PC-3 (cell line): ENCODE measurements around the gene PLA2G15.

ENCODE experiments used
- EZH2 ChIP-seq: fragments of 300-600 bp; sonication (generic); IDR thresholded peaks from one replicate; pipeline ENCODE4 v1.6.1; 2017; ENCODE audit warnings: antibody characterized with exemption, mild to moderate bottlenecking, low read length; ENCODE audit not compliant: unreplicated experiment
- EZH2phosphoT487 ChIP-seq: fragments of 300-600 bp; sonication (generic); IDR thresholded peaks from 2 replicates; pipeline ENCODE4 v1.6.1; 2018; ENCODE audit warnings: mild to moderate bottlenecking, antibody characterized with exemption, low read length, borderline replicate concordance
- TF ChIP-seq, protein P1 (sequence below): fragments of 300-600 bp; sonication (generic); conservative IDR thresholded peaks from 2 replicates; pipeline ENCODE4 v1.5.1; 2017; ENCODE audit warnings: antibody characterized with exemption, low read depth, mild to moderate bottlenecking, low read length

DNA sequence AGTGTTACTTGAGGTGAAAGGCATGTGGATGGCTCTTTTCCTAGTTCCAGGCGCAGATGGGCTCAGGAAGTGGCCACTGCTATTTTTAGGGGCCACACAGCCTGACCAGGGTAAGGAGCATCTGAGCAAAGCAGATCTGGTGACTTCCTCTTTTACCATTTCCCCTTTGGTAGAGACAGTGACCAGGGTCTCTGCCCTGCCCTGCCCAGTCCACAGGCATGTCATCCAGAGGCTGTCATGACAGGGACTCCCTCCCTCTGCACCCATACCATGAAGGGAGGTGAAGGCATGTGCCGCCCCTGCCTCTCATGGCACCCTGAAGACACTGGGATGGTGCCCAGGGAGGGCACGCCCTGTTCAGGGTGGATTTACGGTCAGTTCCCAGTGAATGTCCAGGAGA, 2.2 kb downstream of the PLA2G15 start:
- TF ChIP-seq EZH2 (no peak), EZH2phosphoT487 (no peak)
- TF ChIP-seq, protein P1, sequence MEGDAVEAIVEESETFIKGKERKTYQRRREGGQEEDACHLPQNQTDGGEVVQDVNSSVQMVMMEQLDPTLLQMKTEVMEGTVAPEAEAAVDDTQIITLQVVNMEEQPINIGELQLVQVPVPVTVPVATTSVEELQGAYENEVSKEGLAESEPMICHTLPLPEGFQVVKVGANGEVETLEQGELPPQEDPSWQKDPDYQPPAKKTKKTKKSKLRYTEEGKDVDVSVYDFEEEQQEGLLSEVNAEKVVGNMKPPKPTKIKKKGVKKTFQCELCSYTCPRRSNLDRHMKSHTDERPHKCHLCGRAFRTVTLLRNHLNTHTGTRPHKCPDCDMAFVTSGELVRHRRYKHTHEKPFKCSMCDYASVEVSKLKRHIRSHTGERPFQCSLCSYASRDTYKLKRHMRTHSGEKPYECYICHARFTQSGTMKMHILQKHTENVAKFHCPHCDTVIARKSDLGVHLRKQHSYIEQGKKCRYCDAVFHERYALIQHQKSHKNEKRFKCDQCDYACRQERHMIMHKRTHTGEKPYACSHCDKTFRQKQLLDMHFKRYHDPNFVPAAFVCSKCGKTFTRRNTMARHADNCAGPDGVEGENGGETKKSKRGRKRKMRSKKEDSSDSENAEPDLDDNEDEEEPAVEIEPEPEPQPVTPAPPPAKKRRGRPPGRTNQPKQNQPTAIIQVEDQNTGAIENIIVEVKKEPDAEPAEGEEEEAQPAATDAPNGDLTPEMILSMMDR, result no peak
